ENCODE results near the gene MYO19.

MYO19 gene, protein sequence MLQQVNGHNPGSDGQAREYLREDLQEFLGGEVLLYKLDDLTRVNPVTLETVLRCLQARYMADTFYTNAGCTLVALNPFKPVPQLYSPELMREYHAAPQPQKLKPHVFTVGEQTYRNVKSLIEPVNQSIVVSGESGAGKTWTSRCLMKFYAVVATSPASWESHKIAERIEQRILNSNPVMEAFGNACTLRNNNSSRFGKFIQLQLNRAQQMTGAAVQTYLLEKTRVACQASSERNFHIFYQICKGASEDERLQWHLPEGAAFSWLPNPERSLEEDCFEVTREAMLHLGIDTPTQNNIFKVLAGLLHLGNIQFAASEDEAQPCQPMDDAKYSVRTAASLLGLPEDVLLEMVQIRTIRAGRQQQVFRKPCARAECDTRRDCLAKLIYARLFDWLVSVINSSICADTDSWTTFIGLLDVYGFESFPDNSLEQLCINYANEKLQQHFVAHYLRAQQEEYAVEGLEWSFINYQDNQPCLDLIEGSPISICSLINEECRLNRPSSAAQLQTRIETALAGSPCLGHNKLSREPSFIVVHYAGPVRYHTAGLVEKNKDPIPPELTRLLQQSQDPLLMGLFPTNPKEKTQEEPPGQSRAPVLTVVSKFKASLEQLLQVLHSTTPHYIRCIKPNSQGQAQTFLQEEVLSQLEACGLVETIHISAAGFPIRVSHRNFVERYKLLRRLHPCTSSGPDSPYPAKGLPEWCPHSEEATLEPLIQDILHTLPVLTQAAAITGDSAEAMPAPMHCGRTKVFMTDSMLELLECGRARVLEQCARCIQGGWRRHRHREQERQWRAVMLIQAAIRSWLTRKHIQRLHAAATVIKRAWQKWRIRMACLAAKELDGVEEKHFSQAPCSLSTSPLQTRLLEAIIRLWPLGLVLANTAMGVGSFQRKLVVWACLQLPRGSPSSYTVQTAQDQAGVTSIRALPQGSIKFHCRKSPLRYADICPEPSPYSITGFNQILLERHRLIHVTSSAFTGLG

GRCh38 chr17:36534840-36535668 is at the start of gene MYO19, which contains the start of gene PIGW:
MYO19 (minus strand) TSS chr17:36534868; CDS start chr17:36532538, 2,330 bp downstream.
PIGW (plus strand) TSS chr17:36534987; CDS start chr17:36537102, 2,115 bp downstream.
- peak; percentile 71 for DNase-seq

DNA sequence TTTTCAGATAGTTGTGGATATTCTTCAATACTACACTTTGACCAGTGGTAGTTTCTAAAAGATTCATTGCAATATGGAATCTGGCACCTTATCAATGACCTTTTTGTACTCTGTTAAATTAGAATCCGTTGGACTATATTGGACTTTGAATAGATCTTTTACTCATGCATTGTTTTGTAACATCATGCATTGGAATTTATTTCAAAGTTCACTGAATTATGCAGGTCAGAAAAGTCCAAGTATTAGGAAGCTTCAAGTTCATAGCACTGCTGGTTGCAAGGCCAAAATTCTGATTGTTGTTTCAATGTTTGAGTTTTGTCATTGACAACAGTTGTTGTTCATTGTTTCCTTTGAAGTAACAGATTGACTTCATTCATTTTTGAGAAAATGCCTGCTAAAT is 49.1 kb upstream of the MYO19 start:
- DNase-seq: no peak

GRCh38 chr17:36578671-36579070 is 44.0 kb upstream of the MYO19 start:
- no peak for DNase-seq

DNA sequence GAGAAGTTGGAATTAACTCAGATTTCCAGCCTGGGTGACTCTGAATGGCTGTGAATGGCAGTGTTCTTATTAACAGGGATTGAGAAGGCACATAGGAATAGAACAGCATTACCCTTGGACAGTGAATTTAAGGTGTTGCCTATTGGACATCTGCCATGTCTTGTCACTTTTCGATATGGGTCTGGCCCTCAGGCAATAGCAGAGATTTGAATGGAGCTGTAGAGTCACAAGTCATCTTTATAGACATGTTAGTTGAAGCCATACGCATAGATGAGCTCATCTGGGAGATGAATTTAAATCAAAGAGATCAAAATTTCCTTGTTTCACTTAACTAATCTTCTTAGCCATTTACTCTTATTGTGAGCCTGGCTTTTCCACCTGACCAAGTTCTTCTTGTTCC is 42.1 kb upstream of the MYO19 start:
- DNase-seq: no peak

DNA sequence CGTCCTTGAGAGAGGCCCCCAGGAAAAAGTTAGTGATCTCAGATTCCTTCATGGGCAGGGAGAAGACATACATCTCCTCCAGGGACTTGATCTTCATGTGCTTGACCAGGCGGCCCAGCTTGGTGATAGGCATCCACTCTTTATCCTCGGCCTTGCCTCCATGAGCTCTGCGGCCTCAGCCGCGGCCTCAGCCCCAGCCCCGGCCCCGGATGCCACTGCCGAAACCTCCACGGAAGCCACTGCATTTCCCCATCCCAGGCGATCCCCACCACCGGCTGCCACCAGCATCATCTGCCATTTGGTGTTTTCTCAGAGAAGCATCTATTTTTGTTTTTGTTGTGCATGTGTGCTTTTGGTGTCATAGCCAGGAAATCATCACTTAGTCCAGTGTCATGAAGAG is 40.4 kb upstream of the MYO19 start:
- DNase-seq: no peak

- no peak for DNase-seq
Observed at GRCh38 chr17:36566081-36566480, 31.4 kb upstream of the MYO19 start.

GRCh38 chr17:36553459-36553858 is 18.8 kb upstream of the MYO19 start:
- no peak for DNase-seq

GRCh38 chr17:36550491-36551417 is 16.1 kb upstream of the MYO19 start:
- no peak for DNase-seq

GRCh38 chr17:36547776-36548175 is 13.1 kb upstream of the MYO19 start:
- no peak for DNase-seq

DNA sequence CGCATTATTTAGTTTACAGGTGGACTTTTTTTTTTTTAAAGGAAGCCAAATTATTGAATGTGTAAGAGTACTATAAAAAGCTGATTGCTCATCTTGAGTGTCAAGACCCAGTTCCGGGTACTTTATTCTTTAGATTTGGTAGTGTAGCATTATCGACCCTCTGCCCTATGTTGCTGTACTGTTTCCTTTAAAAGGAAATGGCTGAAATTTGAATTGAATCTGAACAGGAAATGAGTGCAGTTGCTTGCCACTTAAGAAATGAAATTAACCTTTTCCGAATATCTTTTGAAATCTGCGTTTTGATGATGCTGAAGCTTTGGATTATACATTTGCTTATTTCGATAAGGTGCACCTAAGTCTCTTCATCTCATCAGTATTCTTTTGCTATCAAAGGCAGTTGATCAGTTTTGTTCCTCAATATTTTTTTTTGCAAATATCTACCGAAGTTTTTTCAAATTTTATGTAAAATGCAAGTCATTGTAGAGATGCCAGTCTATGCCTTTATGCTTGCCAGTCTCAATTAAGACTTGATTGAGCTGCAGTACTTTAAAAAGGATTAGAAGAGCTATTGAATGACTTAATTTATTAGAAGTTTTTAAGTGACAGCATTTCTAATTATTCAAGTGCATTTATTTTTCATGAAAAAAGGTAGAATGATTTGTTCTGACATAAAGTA is 11.9 kb upstream of the MYO19 start:
- no peak for DNase-seq

GRCh38 chr17:36545465-36546417 is 11.1 kb upstream of the MYO19 start:
- peak; percentile 79 for DNase-seq

DNA sequence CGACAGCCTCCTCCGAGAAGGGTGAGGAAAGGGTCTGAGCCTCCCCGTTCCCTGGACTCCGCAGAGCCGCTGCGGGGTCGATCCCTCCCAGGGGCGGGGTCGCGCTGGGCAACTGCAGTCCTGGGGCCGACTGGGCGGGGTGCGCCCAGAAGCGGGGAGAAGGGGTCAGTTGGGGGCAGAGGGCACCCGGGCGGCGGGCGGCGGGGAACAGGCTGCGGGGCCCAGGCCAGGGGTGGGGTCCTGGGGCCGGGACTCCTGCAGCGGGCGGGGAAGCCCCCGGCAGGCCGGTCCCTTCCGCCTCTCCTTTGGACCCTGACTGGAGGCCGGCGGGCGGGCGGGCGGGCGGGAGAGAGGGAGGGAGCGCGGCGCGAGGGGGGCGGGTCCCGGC is 10.4 kb upstream of the MYO19 start:
- no peak for DNase-seq

GRCh38 chr17:36544307-36545076 is 9.8 kb upstream of the MYO19 start, which contains the start of gene GGNBP2:
GGNBP2 (plus strand) TSS chr17:36544919; CDS start chr17:36545725, 806 bp downstream.
- DNase-seq: peak; percentile 72

DNA sequence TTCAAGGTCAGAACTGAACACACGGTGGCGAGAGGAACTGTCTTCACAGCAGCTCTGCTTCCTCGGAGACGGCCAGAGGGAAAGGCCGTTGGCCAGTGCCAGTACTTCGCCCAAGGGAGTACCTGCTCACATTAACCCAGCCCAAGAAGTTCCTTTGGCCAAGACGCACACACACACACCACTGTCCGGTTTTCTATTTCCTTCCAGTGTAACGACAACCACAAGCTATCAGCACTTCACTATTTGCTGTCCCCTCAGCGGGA is 9.3 kb upstream of the MYO19 start:
- DNase-seq: no peak

DNA sequence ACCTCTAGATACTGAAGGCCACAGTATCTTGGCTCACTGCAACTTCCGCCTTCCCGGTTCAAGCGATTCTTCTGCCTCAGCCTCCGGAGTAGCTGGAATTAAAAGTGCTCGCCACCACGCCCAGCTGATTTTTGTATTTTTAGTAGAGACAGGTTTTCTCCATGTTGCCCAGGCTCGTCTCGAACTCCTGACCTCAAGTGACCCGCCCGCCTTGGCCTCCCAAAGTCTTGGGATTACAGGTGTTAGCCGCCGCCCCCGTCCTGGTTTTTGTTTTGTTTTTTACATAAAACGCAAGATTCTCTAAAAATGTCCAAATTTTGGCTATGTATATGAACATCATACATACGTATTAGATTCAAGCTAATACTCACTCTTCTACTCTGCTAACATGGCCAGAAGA is 8.1 kb upstream of the MYO19 start:
- no peak for DNase-seq

DNA sequence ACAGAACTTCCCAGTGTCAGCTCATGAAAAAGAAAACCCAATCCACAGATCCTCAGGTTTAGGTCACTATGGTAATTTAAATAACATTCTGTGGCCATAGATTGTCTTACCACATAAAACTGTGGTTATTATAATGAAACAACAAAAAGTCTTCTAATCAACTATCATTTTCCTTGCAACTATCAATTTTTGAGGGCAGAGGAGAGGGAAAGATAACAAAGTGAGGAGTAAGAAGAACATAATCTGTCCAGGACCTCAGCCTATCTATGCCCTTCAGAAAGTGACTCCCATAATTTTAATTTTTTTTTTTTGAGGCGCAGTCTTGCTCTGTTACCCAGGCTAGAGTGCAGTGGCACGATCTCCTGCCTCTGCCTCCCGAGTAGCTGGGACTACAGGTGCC is 6.0 kb upstream of the MYO19 start:
- no peak for DNase-seq

- no peak for DNase-seq
Observed at GRCh38 chr17:36535669-36536081, 1.0 kb upstream of the MYO19 start.

GRCh38 chr17:36533935-36534839 is 481 bp downstream of the MYO19 start:
- DNase-seq: peak; percentile 56
